Measurements from ENCODE around the gene AP3S2.

Gene AP3S2

GRCh38 chr15:89808160-89808870 is 85.5 kb downstream of the AP3S2 start:
- no peaks in the 10 kb centered on the region for H3K9me3 ChIP-seq (replicated peaks; ENCODE audit: insufficient read depth, low read length)
- H3K9ac ChIP-seq (ENCODE audit: low read length), result no peak overlapping the region
- H3K9me2 ChIP-seq (replicated peaks; ENCODE audit: insufficient read depth, low read length), result no peaks in the 10 kb centered on the region
- H3K4me1 ChIP-seq (ENCODE audit: low read length), result no peaks in the 10 kb centered on the region
- H4K20me1 ChIP-seq (ENCODE audit: insufficient read depth, low read length), result no peaks in the 10 kb centered on the region
- no peak overlapping the region for H3K4me2 ChIP-seq (ENCODE audit: low read depth, low read length)
- TF ChIP-seq CTCF (IDR thresholded peaks at IDR 0.05; ENCODE audit: low read length), result no peak
- no peak for TF ChIP-seq EZH2 (optimal IDR thresholded peaks at IDR 0.05; ENCODE audit: low read depth, low read length)
- TF ChIP-seq EZH2phosphoT487 (IDR thresholded peaks at IDR 0.05; ENCODE audit: low read length), result no peak
- no peak overlapping the region for H2AFZ ChIP-seq (ENCODE audit: low read length)
- DNase-seq, result no peak
- no peaks in the 10 kb centered on the region for H3K79me2 ChIP-seq (ENCODE audit: low read length)
- H3K27me3 ChIP-seq (replicated peaks; ENCODE audit: insufficient read depth, low read length), result no peaks in the 10 kb centered on the region
- H3K27ac ChIP-seq (ENCODE audit: low read length), result no peak overlapping the region
- H3K36me3 ChIP-seq (replicated peaks; ENCODE audit: insufficient read depth, low read length), result no peaks in the 10 kb centered on the region
- H3F3A ChIP-seq (ENCODE audit: insufficient read depth, low read length), result no peaks in the 10 kb centered on the region
- no peak overlapping the region for H3K4me3 ChIP-seq (ENCODE audit: low read length)

- Histone ChIP-seq H3K4me2 (ENCODE audit: low read depth, low read length) (no peak overlapping the region), H3K4me1 (ENCODE audit: low read length) (no peaks in the 10 kb centered on the region), H2AFZ (ENCODE audit: low read length) (no peak overlapping the region), H3K9ac (ENCODE audit: low read length) (no peak overlapping the region), H4K20me1 (ENCODE audit: insufficient read depth, low read length) (no peaks in the 10 kb centered on the region), H3K79me2 (ENCODE audit: low read length) (no peaks in the 10 kb centered on the region), H3K4me3 (ENCODE audit: low read length) (no peak overlapping the region), H3K9me2 (replicated peaks; ENCODE audit: insufficient read depth, low read length) (no peaks in the 10 kb centered on the region), H3K36me3 (replicated peaks; ENCODE audit: insufficient read depth, low read length) (no peaks in the 10 kb centered on the region), H3K9me3 (replicated peaks; ENCODE audit: insufficient read depth, low read length) (no peaks in the 10 kb centered on the region), H3K27me3 (replicated peaks; ENCODE audit: insufficient read depth, low read length) (no peaks in the 10 kb centered on the region), H3F3A (ENCODE audit: insufficient read depth, low read length) (no peaks in the 10 kb centered on the region), H3K27ac (ENCODE audit: low read length) (no peak overlapping the region)
- no peak for DNase-seq
- TF ChIP-seq EZH2 (optimal IDR thresholded peaks at IDR 0.05; ENCODE audit: low read depth, low read length) (no peak), EZH2phosphoT487 (IDR thresholded peaks at IDR 0.05; ENCODE audit: low read length) (no peak), CTCF (IDR thresholded peaks at IDR 0.05; ENCODE audit: low read length) (no peak)
Observed at GRCh38 chr15:89807689-89808088, 86.1 kb downstream of the AP3S2 start.

GRCh38 chr15:89806559-89807550 is 86.9 kb downstream of the AP3S2 start:
- H3K27ac ChIP-seq (ENCODE audit: low read length), result no peak overlapping the region
- DNase-seq, result no peak
- H3K4me3 ChIP-seq (ENCODE audit: low read length), result no peak overlapping the region
- no peak overlapping the region for H3K9ac ChIP-seq (ENCODE audit: low read length)
- H3K27me3 ChIP-seq (replicated peaks; ENCODE audit: insufficient read depth, low read length), result no peaks in the 10 kb centered on the region
- H3K9me3 ChIP-seq (replicated peaks; ENCODE audit: insufficient read depth, low read length), result no peaks in the 10 kb centered on the region
- H4K20me1 ChIP-seq (ENCODE audit: insufficient read depth, low read length), result no peaks in the 10 kb centered on the region
- TF ChIP-seq EZH2phosphoT487 (IDR thresholded peaks at IDR 0.05; ENCODE audit: low read length) (no peak), EZH2 (optimal IDR thresholded peaks at IDR 0.05; ENCODE audit: low read depth, low read length) (no peak), CTCF (IDR thresholded peaks at IDR 0.05; ENCODE audit: low read length) (no peak)
- no peak overlapping the region for H3K4me2 ChIP-seq (ENCODE audit: low read depth, low read length)
- no peaks in the 10 kb centered on the region for H3K9me2 ChIP-seq (replicated peaks; ENCODE audit: insufficient read depth, low read length)
- no peaks in the 10 kb centered on the region for H3F3A ChIP-seq (ENCODE audit: insufficient read depth, low read length)
- H3K36me3 ChIP-seq (replicated peaks; ENCODE audit: insufficient read depth, low read length), result no peaks in the 10 kb centered on the region
- H3K79me2 ChIP-seq (ENCODE audit: low read length), result no peaks in the 10 kb centered on the region
- no peak overlapping the region for H2AFZ ChIP-seq (ENCODE audit: low read length)
- no peaks in the 10 kb centered on the region for H3K4me1 ChIP-seq (ENCODE audit: low read length)
